AG09309 (cell line): ENCODE measurements around the gene TTC28.
"Not testable (repeated sequence)": the region's sequence is repeated elsewhere in the genome, so short reads cannot be mapped to it uniquely, and the experiment has no call there.

ENCODE experiments used
- DNase-seq: peaks from one replicate; pipeline ENCODE4 v3.0.0-alpha.2; 2010; ENCODE audit warnings: low read depth
- H3K4me3 ChIP-seq: 2 replicates; pipeline ENCODE4 v1.5.1; 2011; ENCODE audit warnings: mild to moderate bottlenecking, low read depth, low read length, moderate library complexity; ENCODE audit not compliant: control insufficient read depth
- CTCF ChIP-seq: IDR thresholded peaks from 2 replicates; pipeline ENCODE4 v1.5.1; 2011; ENCODE audit warnings: mild to moderate bottlenecking, low read depth, low read length, inconsistent platforms; ENCODE audit not compliant: insufficient read depth, control insufficient read depth; ENCODE audit errors: missing control alignments

TTC28 gene

GRCh38 chr22:28097627-28098026 lies 582.0 kb downstream of the TTC28 start:
- no peak for TF ChIP-seq CTCF
- no peak overlapping the region for H3K4me3 ChIP-seq
- no peak for DNase-seq

- H3K4me3 ChIP-seq, result no peak overlapping the region
- TF ChIP-seq CTCF, result no peak
- DNase-seq, result no peak
These were observed 583.5 kb downstream of the TTC28 start for GRCh38 chr22:28096161-28096560.

- DNase-seq, result no peak
- TF ChIP-seq CTCF, result no peak
- H3K4me3 ChIP-seq, result no peak overlapping the region
These were observed 584.1 kb downstream of the TTC28 start for GRCh38 chr22:28095316-28096095.

GRCh38 chr22:28094771-28095170 lies 584.9 kb downstream of the TTC28 start:
- no peak overlapping the region for H3K4me3 ChIP-seq
- TF ChIP-seq CTCF, result no peak
- DNase-seq, result no peak

GRCh38 chr22:28093711-28094110 lies 585.9 kb downstream of the TTC28 start:
- no peak overlapping the region for H3K4me3 ChIP-seq
- no peak for TF ChIP-seq CTCF
- no peak for DNase-seq

- no peak for DNase-seq
- H3K4me3 ChIP-seq, result no peak overlapping the region
- no peak for TF ChIP-seq CTCF
These were observed 588.2 kb downstream of the TTC28 start for GRCh38 chr22:28091486-28091885.

GRCh38 chr22:28089541-28089940 lies 590.1 kb downstream of the TTC28 start:
- not testable (repeated sequence) for DNase-seq, H3K4me3 ChIP-seq
